ENCODE data around the gene RCOR3.
"Not testable (repeated sequence)": the region's sequence is repeated elsewhere in the genome, so short reads cannot be mapped to it uniquely, and the experiment has no call there.

Gene RCOR3

DNA sequence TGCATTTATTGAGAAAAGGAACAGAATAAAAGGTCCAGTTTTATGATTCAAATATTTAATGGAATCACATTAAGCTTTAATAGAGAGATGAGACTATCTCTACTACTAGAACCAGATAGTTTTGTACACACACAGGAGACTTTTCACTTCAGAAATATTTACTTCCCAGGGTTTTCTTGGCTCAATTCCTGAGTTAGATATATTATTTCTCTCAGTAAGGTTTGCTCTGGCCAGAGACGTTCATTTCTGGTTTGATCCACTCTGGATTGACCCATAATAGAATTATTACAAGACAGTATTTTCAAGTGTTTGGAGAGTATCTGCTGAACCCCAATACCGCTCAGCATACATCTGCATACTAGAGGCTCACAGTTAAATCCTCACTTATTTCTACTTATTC lies 1.3 kb upstream of the RCOR3 start:
- in situ Hi-C loops (cut with HindIII; ENCODE audit: low pct_ligation_motif_present, low pct_unique_long_range_greater_than_20kb, low sequenced_read_pairs): no loop called here
- DNase-seq: peak; percentile 14

- in situ Hi-C loops (cut with HindIII; ENCODE audit: low pct_ligation_motif_present, low pct_unique_long_range_greater_than_20kb, low sequenced_read_pairs): no loop called here
- peak; percentile 89 for DNase-seq
Observed at GRCh38 chr1:211258310-211258755, 833 bp upstream of the RCOR3 start.

DNA sequence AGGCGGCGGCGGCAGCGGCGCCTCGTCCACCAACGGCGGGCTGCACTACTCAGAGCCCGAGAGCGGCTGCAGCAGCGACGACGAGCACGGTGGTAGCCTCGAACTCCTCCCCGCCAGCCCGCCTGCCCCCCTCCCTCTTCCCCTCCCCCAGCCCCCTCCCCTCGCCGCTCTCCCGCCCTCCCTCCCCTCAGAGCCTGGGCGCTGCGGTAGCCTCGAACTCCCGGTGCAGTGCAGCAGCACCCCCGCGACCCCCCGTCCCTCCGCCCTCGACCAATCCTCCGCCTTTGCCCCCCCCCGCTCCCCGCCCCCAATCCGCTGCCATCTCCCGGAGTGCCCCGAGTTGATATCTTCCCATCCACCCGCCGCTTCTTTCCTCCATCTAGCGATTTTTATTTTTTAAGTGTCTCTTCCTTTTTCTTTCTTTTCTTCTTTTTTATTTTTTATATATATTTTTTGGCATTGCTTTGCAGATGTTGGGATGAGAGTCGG lies 516 bp downstream of the RCOR3 start:
- in situ Hi-C loops (cut with HindIII; ENCODE audit: low pct_ligation_motif_present, low pct_unique_long_range_greater_than_20kb, low sequenced_read_pairs): no loop called here
- DNase-seq: peak; percentile 73

- in situ Hi-C loops (cut with HindIII; ENCODE audit: low pct_ligation_motif_present, low pct_unique_long_range_greater_than_20kb, low sequenced_read_pairs): no loop called here
Observed at GRCh38 chr1:211260141-211261107, 1.3 kb downstream of the RCOR3 start.

GRCh38 chr1:211261229-211261628 lies 2.1 kb downstream of the RCOR3 start:
- no peak for DNase-seq
- in situ Hi-C loops (cut with HindIII; ENCODE audit: low pct_ligation_motif_present, low pct_unique_long_range_greater_than_20kb, low sequenced_read_pairs): no loop called here

More at GRCh38 chr1:211260141-211261107, 1.3 kb downstream of the RCOR3 start:
- DNase-seq: peak; percentile 80

- in situ Hi-C loops (cut with HindIII; ENCODE audit: low pct_ligation_motif_present, low pct_unique_long_range_greater_than_20kb, low sequenced_read_pairs); DNase-seq: not testable (repeated sequence)
Observed at GRCh38 chr1:211263022-211263421, 3.9 kb downstream of the RCOR3 start.

DNA sequence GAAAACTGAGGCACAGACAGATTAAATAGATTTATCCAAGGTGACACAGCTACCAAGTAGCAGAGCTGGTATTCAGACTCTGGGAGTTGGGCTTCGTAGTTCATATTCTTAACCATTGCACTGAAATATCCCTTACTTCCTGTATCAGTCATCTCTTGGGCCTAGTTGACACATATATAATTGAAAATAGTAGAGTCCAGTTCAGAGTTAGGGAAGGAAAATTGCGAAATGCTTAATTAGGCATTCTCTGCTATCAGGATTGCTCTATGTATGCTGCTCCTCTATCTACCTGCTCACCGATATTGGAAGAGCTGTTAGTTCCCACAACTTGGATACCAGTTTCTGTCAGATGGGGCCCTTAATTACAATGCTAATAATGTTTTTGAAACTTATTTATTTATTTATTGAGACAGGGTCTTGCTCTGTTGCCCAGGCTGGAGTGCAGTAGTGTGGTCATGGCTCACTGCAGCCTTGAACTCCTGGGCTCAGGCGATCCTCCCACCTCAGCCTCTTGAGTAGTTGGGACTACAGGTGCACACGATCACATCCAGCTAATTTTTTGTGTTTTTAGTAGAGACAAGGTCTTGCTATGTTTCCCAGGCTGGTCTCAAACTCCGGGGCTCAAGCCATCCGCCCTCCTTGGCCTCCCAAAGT lies 8.2 kb downstream of the RCOR3 start:
- in situ Hi-C loops (cut with HindIII; ENCODE audit: low pct_ligation_motif_present, low pct_unique_long_range_greater_than_20kb, low sequenced_read_pairs): no loop called here
- no peak for DNase-seq

- DNase-seq: no peak
- in situ Hi-C loops (cut with HindIII; ENCODE audit: low pct_ligation_motif_present, low pct_unique_long_range_greater_than_20kb, low sequenced_read_pairs): no loop called here
Observed at GRCh38 chr1:211279340-211279739, 20.2 kb downstream of the RCOR3 start.

DNA sequence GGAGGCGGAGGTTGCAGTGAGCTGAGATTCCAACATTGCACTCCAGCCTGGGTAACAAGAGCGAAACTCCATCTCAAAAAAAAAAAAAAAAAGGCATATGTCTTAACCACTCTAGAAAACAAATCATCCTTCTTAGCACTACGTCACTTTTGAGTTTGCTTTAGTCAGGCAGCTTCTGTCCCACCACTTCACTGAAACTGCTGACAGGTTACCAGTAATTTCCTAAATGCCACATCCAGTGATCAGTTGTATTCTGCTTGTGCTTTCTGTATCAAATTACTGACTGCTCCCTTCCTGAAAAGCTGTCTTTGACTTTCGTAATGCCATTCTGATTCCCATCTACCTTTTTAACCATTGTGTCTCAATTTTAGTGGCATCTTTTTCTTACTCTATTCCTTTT lies 21.7 kb downstream of the RCOR3 start:
- in situ Hi-C loops (cut with HindIII; ENCODE audit: low pct_ligation_motif_present, low pct_unique_long_range_greater_than_20kb, low sequenced_read_pairs): no loop called here
- no peak for DNase-seq

- peak; percentile 75 for DNase-seq
Observed at GRCh38 chr1:211281320-211282022, 22.3 kb downstream of the RCOR3 start.

GRCh38 chr1:211282023-211282373 lies 22.8 kb downstream of the RCOR3 start:
- DNase-seq: no peak
- in situ Hi-C loops (cut with HindIII; ENCODE audit: low pct_ligation_motif_present, low pct_unique_long_range_greater_than_20kb, low sequenced_read_pairs): no loop called here

More at GRCh38 chr1:211281320-211282022, 22.3 kb downstream of the RCOR3 start:
- in situ Hi-C loops (cut with HindIII; ENCODE audit: low pct_ligation_motif_present, low pct_unique_long_range_greater_than_20kb, low sequenced_read_pairs): no loop called here

DNA sequence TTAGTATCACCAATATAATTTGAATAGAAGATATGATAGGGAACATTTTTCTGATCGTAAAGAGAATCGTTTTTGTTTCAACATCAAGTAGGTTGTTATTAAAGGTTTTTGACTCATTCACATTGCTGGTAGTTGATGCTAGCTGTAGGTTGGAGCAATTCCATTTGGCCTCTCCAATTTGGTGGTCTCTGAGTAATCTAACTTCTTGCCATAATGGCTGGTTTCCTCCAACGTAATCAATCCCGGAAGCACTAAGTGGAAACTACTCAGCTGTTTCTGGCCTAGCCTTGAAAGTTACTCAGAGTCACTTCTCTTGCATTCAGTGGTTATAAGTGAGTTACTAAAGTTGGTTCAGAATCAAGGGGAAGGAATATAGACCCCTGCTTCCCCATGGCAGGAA lies 26.0 kb downstream of the RCOR3 start:
- in situ Hi-C loops (cut with HindIII; ENCODE audit: low pct_ligation_motif_present, low pct_unique_long_range_greater_than_20kb, low sequenced_read_pairs): no loop called here

DNA sequence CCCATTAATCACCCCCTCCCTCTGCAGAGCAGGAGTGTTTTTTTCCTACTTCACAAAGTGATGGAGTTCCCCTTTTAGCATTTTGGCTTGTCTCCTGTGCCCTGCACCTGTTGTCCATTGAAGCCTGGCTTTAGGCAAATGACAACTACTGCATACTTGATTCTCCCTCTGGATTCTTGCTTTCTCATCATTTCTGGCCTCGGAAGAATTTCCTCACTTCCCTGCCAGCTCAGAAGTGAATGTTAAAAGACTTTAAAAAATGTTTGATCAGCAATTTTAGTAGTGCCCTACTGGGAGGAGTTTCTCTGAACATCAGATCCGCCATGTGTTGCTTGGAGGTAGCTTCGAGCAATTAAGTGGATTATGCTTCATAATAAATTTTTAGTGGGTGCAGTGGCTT lies 28.1 kb downstream of the RCOR3 start:
- no peak for DNase-seq
- in situ Hi-C loops (cut with HindIII; ENCODE audit: low pct_ligation_motif_present, low pct_unique_long_range_greater_than_20kb, low sequenced_read_pairs): no loop called here

More for the DNA sequence above, 26.0 kb downstream of the RCOR3 start:
- DNase-seq: no peak

DNA sequence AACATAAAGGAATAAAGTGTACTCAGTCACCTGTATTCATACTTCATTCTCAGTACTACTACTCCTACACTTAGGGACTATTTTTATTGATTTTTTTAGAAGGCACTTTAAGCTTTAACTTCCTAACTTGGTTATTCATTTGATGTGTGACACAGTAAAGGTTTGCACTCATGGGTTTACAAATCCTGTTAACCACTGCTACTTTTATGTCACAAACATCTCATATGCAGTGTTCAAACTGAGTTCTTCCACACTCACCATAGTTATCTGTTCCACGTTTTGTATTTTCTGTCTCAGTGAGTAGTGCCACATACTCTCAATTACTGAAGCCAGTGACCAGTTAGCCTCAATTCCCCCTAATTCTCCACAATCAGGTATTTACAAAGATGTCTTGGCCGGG lies 33.2 kb downstream of the RCOR3 start:
- in situ Hi-C loops (cut with HindIII; ENCODE audit: low pct_ligation_motif_present, low pct_unique_long_range_greater_than_20kb, low sequenced_read_pairs): no loop called here
- DNase-seq: no peak

DNA sequence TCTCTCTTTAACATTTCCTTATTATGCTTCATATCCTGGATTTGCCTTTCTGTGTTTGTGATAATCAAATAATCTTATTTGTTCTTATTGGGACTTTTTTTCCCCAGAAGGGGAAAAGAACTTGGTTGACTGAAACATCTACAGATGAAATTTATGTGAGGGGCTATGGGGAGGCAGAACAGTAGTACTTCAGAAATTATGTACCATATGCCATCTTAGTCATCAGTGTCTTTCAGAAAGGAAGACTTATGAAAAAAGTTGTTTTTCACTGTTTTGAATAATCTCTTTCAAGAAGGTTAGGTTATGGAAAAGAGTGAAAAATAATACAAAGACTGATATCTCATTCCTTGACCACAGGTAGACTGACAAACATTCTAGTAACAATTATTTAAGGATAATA lies 37.2 kb downstream of the RCOR3 start:
- in situ Hi-C loops (cut with HindIII; ENCODE audit: low pct_ligation_motif_present, low pct_unique_long_range_greater_than_20kb, low sequenced_read_pairs): no loop called here
- no peak for DNase-seq

GRCh38 chr1:211305044-211305443 lies 45.9 kb downstream of the RCOR3 start:
- DNase-seq: no peak
- in situ Hi-C loops (cut with HindIII; ENCODE audit: low pct_ligation_motif_present, low pct_unique_long_range_greater_than_20kb, low sequenced_read_pairs): no loop called here

- no peak for DNase-seq
- in situ Hi-C loops (cut with HindIII; ENCODE audit: low pct_ligation_motif_present, low pct_unique_long_range_greater_than_20kb, low sequenced_read_pairs): no loop called here
Observed at GRCh38 chr1:211309617-211310016, 50.5 kb downstream of the RCOR3 start.

- in situ Hi-C loops (cut with HindIII; ENCODE audit: low pct_ligation_motif_present, low pct_unique_long_range_greater_than_20kb, low sequenced_read_pairs): no loop called here
Observed at GRCh38 chr1:211313392-211313791, 54.2 kb downstream of the RCOR3 start.

More at GRCh38 chr1:211313392-211313791, 54.2 kb downstream of the RCOR3 start:
- no peak for DNase-seq
